Muscle layer of colon (tissue), 2 donors: ENCODE data around the gene DCBLD1.

Experiments used
- H3K27ac ChIP-seq: one replicate; pipeline ENCODE4 v1.7.0; 2013; ENCODE audit warnings: low read depth, mild to moderate bottlenecking, low read length, moderate library complexity
- H3K27me3 ChIP-seq, 2 donors: one replicate each; pipeline ENCODE4 v1.7.0; 2013; ENCODE audit warnings: low read length in 2 of 2, mild to moderate bottlenecking in 2 of 2; ENCODE audit not compliant: insufficient read depth in 2 of 2, control insufficient read depth in 1 of 2
- H3K36me3 ChIP-seq: one replicate; pipeline ENCODE4 v1.7.0; 2013; ENCODE audit warnings: mild to moderate bottlenecking, low read length; ENCODE audit not compliant: insufficient read depth
- H3K4me1 ChIP-seq: one replicate; pipeline ENCODE4 v1.7.0; 2013; ENCODE audit warnings: mild to moderate bottlenecking, low read length; ENCODE audit not compliant: insufficient read depth
- H3K4me3 ChIP-seq, 2 donors: one replicate each; pipeline ENCODE4 v1.7.0; 2013; ENCODE audit warnings: low read length in 2 of 2, low read depth in 1 of 2, mild to moderate bottlenecking in 1 of 2, moderate library complexity in 1 of 2
- H3K9ac ChIP-seq: one replicate; pipeline ENCODE4 v1.7.0; 2013; ENCODE audit warnings: low read length
- H3K9me3 ChIP-seq: one replicate; pipeline ENCODE4 v1.7.0; 2013; ENCODE audit warnings: mild to moderate bottlenecking, low read length
- donor health status: abdominal sarcoma.
- donor health status: Adenocarcinoma of cecum.

Gene DCBLD1

GRCh38 chr6:117573006-117573680 is 90.7 kb downstream of the DCBLD1 start:
- H3K27ac ChIP-seq: no peak overlapping the region
- H3K9me3 ChIP-seq: no peaks in the 10 kb centered on the region
- H3K4me3 ChIP-seq: no peak overlapping the region
- H3K27me3 ChIP-seq: no peaks in the 10 kb centered on the region
- peaks cover 17% of the 10 kb centered on the region for H3K36me3 ChIP-seq
- no peaks in the 10 kb centered on the region for H3K4me1 ChIP-seq
- no peak overlapping the region for H3K9ac ChIP-seq

DNA sequence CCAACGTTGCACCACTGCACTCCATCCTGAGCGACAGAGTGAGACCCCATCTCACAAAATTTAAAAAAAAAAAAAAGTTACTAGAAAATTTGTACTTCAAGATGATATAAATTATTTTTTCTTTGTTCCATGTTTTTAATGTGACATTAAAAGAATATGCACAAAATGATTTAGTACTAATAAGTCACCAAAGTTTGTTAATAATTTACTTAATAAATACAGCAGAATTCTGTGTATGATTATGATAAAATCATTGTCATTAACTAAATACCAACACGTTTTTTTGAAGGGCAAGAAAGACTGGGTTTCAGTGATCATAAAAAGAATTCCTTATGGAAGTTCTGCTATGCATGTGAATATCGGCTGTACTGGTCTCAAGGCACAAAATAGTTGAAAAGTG is 91.7 kb downstream of the DCBLD1 start:
- H3K27ac ChIP-seq: no peak overlapping the region
- H3K36me3 ChIP-seq: peaks cover 7% of the 10 kb centered on the region
- no peaks in the 10 kb centered on the region for H3K4me1 ChIP-seq
- no peaks in the 10 kb centered on the region for H3K9me3 ChIP-seq
- no peak overlapping the region for H3K9ac ChIP-seq
- no peaks in the 10 kb centered on the region for H3K27me3 ChIP-seq
- H3K4me3 ChIP-seq: no peak overlapping the region

DNA sequence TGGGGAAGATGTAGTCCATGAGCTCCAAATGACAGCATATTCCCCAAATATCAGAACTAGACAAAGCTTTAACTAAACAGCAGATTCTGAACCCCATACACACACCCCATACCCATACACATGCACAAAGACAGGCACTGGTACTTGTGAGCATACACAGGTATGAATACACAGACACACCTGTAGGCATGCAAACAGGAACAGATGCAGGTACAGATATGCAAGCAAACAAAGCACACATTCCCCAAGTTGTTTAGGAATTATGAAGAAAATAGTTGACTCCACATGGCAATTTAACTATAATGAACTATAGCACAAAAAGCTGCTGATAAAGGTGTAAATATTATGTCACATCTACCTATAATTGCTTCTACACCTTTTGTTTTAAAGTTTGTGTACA is 103.2 kb downstream of the DCBLD1 start:
- no peaks in the 10 kb centered on the region for H3K27me3 ChIP-seq
- H3K9me3 ChIP-seq: no peaks in the 10 kb centered on the region
- H3K4me1 ChIP-seq: no peaks in the 10 kb centered on the region
- no peak overlapping the region for H3K4me3 ChIP-seq
- no peaks in the 10 kb centered on the region for H3K36me3 ChIP-seq
- no peak overlapping the region for H3K27ac ChIP-seq
- no peak overlapping the region for H3K9ac ChIP-seq

- peaks cover 7% of the 10 kb centered on the region for H3K4me1 ChIP-seq
- no peaks in the 10 kb centered on the region for H3K36me3 ChIP-seq
- H3K27me3 ChIP-seq: no peaks in the 10 kb centered on the region
- H3K9me3 ChIP-seq: no peaks in the 10 kb centered on the region
- no peak overlapping the region for H3K9ac ChIP-seq
- no peak overlapping the region for H3K4me3 ChIP-seq
- H3K27ac ChIP-seq: no peak overlapping the region
Measured at GRCh38 chr6:117590447-117590846, 108.0 kb downstream of the DCBLD1 start.

- H3K9me3 ChIP-seq: no peaks in the 10 kb centered on the region
- peaks cover 7% of the 10 kb centered on the region for H3K4me1 ChIP-seq
- no peaks in the 10 kb centered on the region for H3K27me3 ChIP-seq
- H3K36me3 ChIP-seq: no peaks in the 10 kb centered on the region
- H3K4me3 ChIP-seq: no peak overlapping the region
- no peak overlapping the region for H3K9ac ChIP-seq
- H3K27ac ChIP-seq: no peak overlapping the region
Measured at GRCh38 chr6:117591405-117591804, 108.9 kb downstream of the DCBLD1 start.

GRCh38 chr6:117592983-117593759 is 110.7 kb downstream of the DCBLD1 start:
- Histone ChIP-seq H3K27ac (no peak overlapping the region), H3K36me3 (no peaks in the 10 kb centered on the region), H3K4me1 (peaks cover 7% of the 10 kb centered on the region), H3K27me3 (no peaks in the 10 kb centered on the region), H3K9me3 (no peaks in the 10 kb centered on the region), H3K4me3 (no peak overlapping the region), H3K9ac (no peak overlapping the region)

- H3K36me3 ChIP-seq: no peaks in the 10 kb centered on the region
- peaks cover 12% of the 10 kb centered on the region for H3K4me1 ChIP-seq
- H3K9me3 ChIP-seq: no peaks in the 10 kb centered on the region
- no peaks in the 10 kb centered on the region for H3K27me3 ChIP-seq
- H3K9ac ChIP-seq: no peak overlapping the region
- H3K27ac ChIP-seq: no peak overlapping the region
- H3K4me3 ChIP-seq: no peak overlapping the region
Measured at GRCh38 chr6:117595099-117595923, 112.8 kb downstream of the DCBLD1 start.

GRCh38 chr6:117597755-117598154 is 115.3 kb downstream of the DCBLD1 start:
- Histone ChIP-seq H3K36me3 (no peaks in the 10 kb centered on the region), H3K4me3 (no peak overlapping the region), H3K4me1 (peaks cover 17% of the 10 kb centered on the region), H3K9me3 (no peaks in the 10 kb centered on the region), H3K27me3 (no peaks in the 10 kb centered on the region), H3K9ac (no peak overlapping the region), H3K27ac (no peak overlapping the region)
